AG09309 (cell line): ENCODE data around the gene MPPED2.

ENCODE experiments used
- DNase-seq: peaks from one replicate; pipeline ENCODE4 v3.0.0-alpha.2; 2010; ENCODE audit warnings: low read depth
- H3K4me3 ChIP-seq: 2 replicates; pipeline ENCODE4 v1.5.1; 2011; ENCODE audit warnings: mild to moderate bottlenecking, low read depth, low read length, moderate library complexity; ENCODE audit not compliant: control insufficient read depth
- CTCF ChIP-seq: IDR thresholded peaks from 2 replicates; pipeline ENCODE4 v1.5.1; 2011; ENCODE audit warnings: mild to moderate bottlenecking, low read depth, low read length, inconsistent platforms; ENCODE audit not compliant: insufficient read depth, control insufficient read depth; ENCODE audit errors: missing control alignments

MPPED2 gene

GRCh38 chr11:30434901-30435300 lies 151.3 kb downstream of the MPPED2 start:
- no peak for DNase-seq
- TF ChIP-seq CTCF = no peak
- H3K4me3 ChIP-seq = no peak overlapping the region

- no peak for TF ChIP-seq CTCF
- no peak overlapping the region for H3K4me3 ChIP-seq
- no peak for DNase-seq
Measured at GRCh38 chr11:30433831-30434230, 152.3 kb downstream of the MPPED2 start.

GRCh38 chr11:30432716-30433115 lies 153.4 kb downstream of the MPPED2 start:
- TF ChIP-seq CTCF = no peak
- DNase-seq = no peak
- no peak overlapping the region for H3K4me3 ChIP-seq

GRCh38 chr11:30432178-30432577 lies 154.0 kb downstream of the MPPED2 start:
- no peak overlapping the region for H3K4me3 ChIP-seq
- no peak for DNase-seq
- no peak for TF ChIP-seq CTCF

- no peak for DNase-seq
- TF ChIP-seq CTCF = no peak
- H3K4me3 ChIP-seq = no peak overlapping the region
Measured at GRCh38 chr11:30431127-30431814, 154.9 kb downstream of the MPPED2 start.

GRCh38 chr11:30429550-30429949 lies 156.6 kb downstream of the MPPED2 start:
- TF ChIP-seq CTCF = no peak
- H3K4me3 ChIP-seq = no peak overlapping the region
- DNase-seq = no peak
